Measurements from ENCODE around the gene PRM3.

DNA sequence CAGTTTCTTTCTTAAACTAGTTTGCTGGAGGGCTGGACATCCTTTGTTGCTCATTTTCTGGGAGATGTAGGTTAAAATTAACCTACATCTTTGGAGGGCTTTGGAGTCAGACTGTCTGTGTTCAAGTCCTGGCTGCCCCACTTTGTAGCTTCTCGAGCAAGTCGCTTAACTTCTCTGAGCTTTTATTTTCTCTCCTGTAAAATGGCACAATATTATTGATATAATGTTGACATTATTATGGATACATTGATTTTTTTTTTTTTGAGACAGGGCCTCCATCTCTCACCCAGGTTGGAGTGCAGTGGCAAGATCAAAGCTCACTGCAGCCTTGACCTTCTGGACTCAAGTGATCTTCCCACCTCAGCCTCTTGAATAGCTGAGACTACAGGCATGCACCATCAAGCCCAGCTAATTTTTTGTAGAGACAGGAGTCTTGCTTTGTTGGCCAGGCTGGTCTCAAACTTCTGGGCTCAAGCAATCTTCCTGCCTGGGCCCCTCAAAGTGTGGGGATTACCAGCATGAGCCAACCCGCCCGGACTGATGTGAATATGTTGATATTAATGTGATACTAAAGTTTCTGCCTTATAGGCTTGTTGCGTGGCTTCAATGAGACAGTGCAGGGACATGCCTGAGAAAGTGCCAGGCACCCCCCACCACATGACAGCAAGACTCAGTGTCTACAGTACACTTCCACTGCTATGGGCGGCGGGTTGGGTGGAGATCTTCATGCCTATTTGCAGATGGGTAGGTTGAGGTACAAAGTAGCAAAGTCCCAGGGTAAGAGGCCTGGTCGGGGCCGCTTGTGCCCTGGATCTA is 40.3 kb upstream of the PRM3 start:
- TF ChIP-seq CTCF (IDR thresholded peaks at IDR 0.05) (no peak), EZH2phosphoT487 (IDR thresholded peaks at IDR 0.05) (no peak), EZH2 (IDR thresholded peaks at IDR 0.05) (no peak)
